A673 (cell line): ENCODE results near the gene RBM4B. TPM values are rescaled to one million over a fixed set of nuclear protein-coding genes. Genes with fewer than 3 reads are reported as not detected.

Experiments
- BruUV-seq: library from RNA; stranded (reverse); fragments of 400-500 nt; replicated peaks from 2 replicates; lab custom pipeline; 2021; lab: Mats Ljungman, UMichigan
- CTCF ChIA-PET: fragments of 300-600 bp; sonication (Branson Sonifier 250); formaldehyde crosslinking; loops from one replicate; lab custom pipeline; 2022; ENCODE audit warnings: antibody characterized with exemption; lab: Charles Lee
- POLR2A ChIA-PET: fragments of 300-600 bp; sonication (Branson Sonifier 250); formaldehyde crosslinking; loops from one replicate; lab custom pipeline; 2022; ENCODE audit warnings: antibody characterized with exemption; ENCODE audit not compliant: low non-redundant PET; lab: Charles Lee
- DNase-seq: peaks from one replicate; pipeline ENCODE4 v3.0.0-alpha.2; 2015; ENCODE audit warnings: low spot score
- H3K27ac ChIP-seq: fragments of 200-600 bp; sonication (generic); 2 replicates; pipeline ENCODE4 v1.5.1; 2016; ENCODE audit warnings: mixed run types, low read depth, mild to moderate bottlenecking, mixed read lengths, antibody characterized with exemption, low read length; ENCODE audit not compliant: poor library complexity, severe bottlenecking
- H3K27me3 ChIP-seq: fragments of 200-600 bp; sonication (generic); replicated peaks from 2 replicates; pipeline ENCODE4 v1.6.1; 2017; ENCODE audit warnings: mixed run types, low read depth, mild to moderate bottlenecking, mixed read lengths, antibody characterized with exemption, low read length; ENCODE audit not compliant: insufficient read depth, poor library complexity
- H3K36me3 ChIP-seq: fragments of 200-600 bp; sonication (generic); 2 replicates; pipeline ENCODE4 v1.6.1; 2016; ENCODE audit warnings: mixed run types, mild to moderate bottlenecking, mixed read lengths, antibody characterized with exemption, low read length; ENCODE audit not compliant: insufficient read depth, poor library complexity, severe bottlenecking
- H3K4me1 ChIP-seq: fragments of 200-600 bp; sonication (generic); 2 replicates; pipeline ENCODE4 v1.6.1; 2017; ENCODE audit warnings: mixed run types, mild to moderate bottlenecking, mixed read lengths, antibody characterized with exemption, low read length; ENCODE audit not compliant: insufficient read depth, poor library complexity, severe bottlenecking
- H3K4me3 ChIP-seq: fragments of 200-600 bp; sonication (generic); 2 replicates; pipeline ENCODE4 v1.5.1; 2016; ENCODE audit warnings: low read depth, mixed run types, mild to moderate bottlenecking, mixed read lengths, low read length; ENCODE audit not compliant: poor library complexity, severe bottlenecking
- H3K9me3 ChIP-seq: fragments of 200-600 bp; sonication (generic); 2 replicates; pipeline ENCODE4 v1.6.1; 2016; ENCODE audit warnings: mixed run types, low read depth, mild to moderate bottlenecking, mixed read lengths, antibody characterized with exemption, low read length; ENCODE audit not compliant: poor library complexity, severe bottlenecking
- EZH2 ChIP-seq: fragments of 200-600 bp; sonication (generic); IDR thresholded peaks from 2 replicates; pipeline ENCODE4 v1.6.1; 2017; ENCODE audit warnings: borderline replicate concordance, low read depth, mild to moderate bottlenecking, mixed read lengths, antibody characterized with exemption, low read length; ENCODE audit not compliant: poor library complexity, severe bottlenecking
- intact Hi-C: fragments of 100-400 bp; cut with micrococcal nuclease; formaldehyde crosslinking; loops from one replicate; pipeline ENCODE4 v1.10.0; 2022; ENCODE audit not compliant: unreplicated experiment
- total RNA-seq: library from RNA; stranded (reverse); gene quantifications from 2 replicates; pipeline ENCODE4 v1.2.3, GENCODE V29; 2021
- TF ChIP-seq, protein P1 (sequence below): fragments of 300-800, 200-600 bp; sonication (generic); conservative IDR thresholded peaks from 2 replicates; pipeline ENCODE4 v1.5.1; 2017; ENCODE audit warnings: low read depth, mild to moderate bottlenecking, antibody characterized with exemption, low read length, moderate library complexity, mixed read lengths

RBM4B gene
- total RNA-seq, 1 experiment from 2014 or later = 40.5 TPM

- intact Hi-C loops = no loop called here
- peaks cover 60% of the 10 kb centered on the region for H3K36me3 ChIP-seq
- POLR2A ChIA-PET = no interaction called here
- H3K9me3 ChIP-seq = no peaks in the 10 kb centered on the region
- no peak overlapping the region for H3K4me3 ChIP-seq
- no peak for DNase-seq
- CTCF ChIA-PET = no interaction called here
- no peaks in the 10 kb centered on the region for H3K27me3 ChIP-seq
- peaks cover 4% of the 10 kb centered on the region for H3K4me1 ChIP-seq
- no TSS peak for BruUV-seq
- H3K27ac ChIP-seq = no peak overlapping the region
- TF ChIP-seq, protein P1, sequence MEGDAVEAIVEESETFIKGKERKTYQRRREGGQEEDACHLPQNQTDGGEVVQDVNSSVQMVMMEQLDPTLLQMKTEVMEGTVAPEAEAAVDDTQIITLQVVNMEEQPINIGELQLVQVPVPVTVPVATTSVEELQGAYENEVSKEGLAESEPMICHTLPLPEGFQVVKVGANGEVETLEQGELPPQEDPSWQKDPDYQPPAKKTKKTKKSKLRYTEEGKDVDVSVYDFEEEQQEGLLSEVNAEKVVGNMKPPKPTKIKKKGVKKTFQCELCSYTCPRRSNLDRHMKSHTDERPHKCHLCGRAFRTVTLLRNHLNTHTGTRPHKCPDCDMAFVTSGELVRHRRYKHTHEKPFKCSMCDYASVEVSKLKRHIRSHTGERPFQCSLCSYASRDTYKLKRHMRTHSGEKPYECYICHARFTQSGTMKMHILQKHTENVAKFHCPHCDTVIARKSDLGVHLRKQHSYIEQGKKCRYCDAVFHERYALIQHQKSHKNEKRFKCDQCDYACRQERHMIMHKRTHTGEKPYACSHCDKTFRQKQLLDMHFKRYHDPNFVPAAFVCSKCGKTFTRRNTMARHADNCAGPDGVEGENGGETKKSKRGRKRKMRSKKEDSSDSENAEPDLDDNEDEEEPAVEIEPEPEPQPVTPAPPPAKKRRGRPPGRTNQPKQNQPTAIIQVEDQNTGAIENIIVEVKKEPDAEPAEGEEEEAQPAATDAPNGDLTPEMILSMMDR = no peak
- TF ChIP-seq EZH2 = no peak
Observed at GRCh38 chr11:66670816-66671215, 6.9 kb downstream of the RBM4B start.

- Histone ChIP-seq H3K4me1 (no peaks in the 10 kb centered on the region), H3K27ac (no peak overlapping the region), H3K36me3 (peaks cover 64% of the 10 kb centered on the region), H3K9me3 (no peaks in the 10 kb centered on the region), H3K4me3 (no peak overlapping the region), H3K27me3 (no peaks in the 10 kb centered on the region)
- BruUV-seq = no TSS peak
- CTCF ChIA-PET = no interaction called here
- POLR2A ChIA-PET = no interaction called here
- intact Hi-C loops = no loop called here
- TF ChIP-seq, protein P1 = no peak
- no peak for TF ChIP-seq EZH2
- no peak for DNase-seq
Observed at GRCh38 chr11:66665369-66665768, 12.3 kb downstream of the RBM4B start.

GRCh38 chr11:66663741-66664296, 13.9 kb downstream of the RBM4B start:
- Histone ChIP-seq H3K9me3 (no peaks in the 10 kb centered on the region), H3K27ac (no peak overlapping the region), H3K36me3 (peaks cover 68% of the 10 kb centered on the region), H3K4me3 (no peak overlapping the region), H3K27me3 (no peaks in the 10 kb centered on the region), H3K4me1 (no peaks in the 10 kb centered on the region)
- no TSS peak for BruUV-seq
- no peak for DNase-seq
- intact Hi-C loops = no loop called here
- TF ChIP-seq, protein P1 = no peak
- TF ChIP-seq EZH2 = no peak
- ChIA-PET POLR2A (interaction anchor here (0.6 to 0.7 kb wide), 2 partner anchors 21 to 162 kb away, joined by 4 to 22 read pairs; no protein-coding TSS in a partner anchor), CTCF (interaction anchor here (0.6 kb wide), 3 partner anchors 25 to 142 kb away, joined by 3 to 8 read pairs (median 4); partner anchors contain the start of gene RBM4)
